HepG2 (cell line): ENCODE measurements around the gene NFATC3. TPM values are rescaled to one million over a fixed set of nuclear protein-coding genes. Genes with fewer than 3 reads are reported as not detected.

ENCODE experiments used
- GATAD1 ChIP-seq: IDR thresholded peaks from 2 replicates; pipeline ENCODE4 v1.6.1; 2016; ENCODE audit warnings: missing genetic modification reagents, missing compliant biosample characterization
- HOXA7 ChIP-seq: sonication (generic); formaldehyde crosslinking; IDR thresholded peaks from 2 replicates; pipeline ENCODE4 v1.8.1; 2022; ENCODE audit warnings: mild to moderate bottlenecking, missing genetic modification reagents, moderate library complexity
- JARID2 ChIP-seq: sonication (generic); formaldehyde crosslinking; IDR thresholded peaks from 2 replicates; pipeline ENCODE4 v1.8.1; 2023; ENCODE audit warnings: missing genetic modification reagents, inconsistent platforms; ENCODE audit not compliant: insufficient replicate concordance
- KAT7 ChIP-seq: IDR thresholded peaks from 2 replicates; pipeline ENCODE4 v1.6.1; 2018; ENCODE audit warnings: borderline replicate concordance, missing compliant biosample characterization
- MED1 ChIP-seq: sonication (generic); formaldehyde crosslinking; IDR thresholded peaks from 2 replicates; pipeline ENCODE4 v1.4.0; 2020; ENCODE audit warnings: missing genetic modification reagents
- NCOR1 ChIP-seq: fragments of 200-600 bp; sonication (generic); IDR thresholded peaks from 2 replicates; pipeline ENCODE4 v1.7.0; 2017; ENCODE audit warnings: antibody characterized with exemption, low read length, borderline replicate concordance
- NFYB ChIP-seq: sonication (generic); formaldehyde crosslinking; IDR thresholded peaks from 2 replicates; pipeline ENCODE4 v1.4.0; 2020; ENCODE audit warnings: missing genetic modification reagents
- NKX3-1 ChIP-seq: sonication (generic); formaldehyde crosslinking; IDR thresholded peaks from 2 replicates; pipeline ENCODE4 v1.5.0; 2020; ENCODE audit warnings: missing genetic modification reagents
- RXRB ChIP-seq: IDR thresholded peaks from 2 replicates; pipeline ENCODE4 v1.6.1; 2016; ENCODE audit warnings: borderline replicate concordance, missing genetic modification reagents, missing compliant biosample characterization
- STAG1 ChIP-seq: sonication (generic); formaldehyde crosslinking; IDR thresholded peaks from 2 replicates; pipeline ENCODE4 v1.4.0; 2020; ENCODE audit warnings: missing genetic modification reagents
- TCF7 ChIP-seq: sonication (generic); IDR thresholded peaks from 2 replicates; pipeline ENCODE4 v1.6.1; 2016; ENCODE audit warnings: antibody characterized with exemption, low read depth
- TRIM24 ChIP-seq: sonication (generic); formaldehyde crosslinking; IDR thresholded peaks from 2 replicates; pipeline ENCODE4 v1.8.0; 2022; ENCODE audit warnings: mild to moderate bottlenecking, missing genetic modification reagents
- ZNF230 ChIP-seq: sonication (generic); formaldehyde crosslinking; IDR thresholded peaks from 2 replicates; pipeline ENCODE4 v1.4.0; 2020; ENCODE audit warnings: mild to moderate bottlenecking, missing genetic modification reagents
- ZNF296 ChIP-seq: sonication (generic); formaldehyde crosslinking; conservative IDR thresholded peaks from 2 replicates; pipeline ENCODE4 v1.5.0; 2020; ENCODE audit warnings: mild to moderate bottlenecking, missing genetic modification reagents
- ZNF3 ChIP-seq: IDR thresholded peaks from 2 replicates; pipeline ENCODE4 v1.7.0; 2017; ENCODE audit warnings: inconsistent platforms
- ZNF30 ChIP-seq: sonication (generic); formaldehyde crosslinking; IDR thresholded peaks from 2 replicates; pipeline ENCODE4 v1.5.0; 2020; ENCODE audit warnings: mild to moderate bottlenecking, missing genetic modification reagents
- polyA plus RNA-seq, 8 experiments: library from polyadenylated mRNA; depleted of rRNA in 3 of 8; stranded (reverse) in 7 of 8; unstranded in 1 of 8; fragments of >200 nt; fragmentation: Illumina TruSeq in 4 of 8; extraction: Trizol in 4 of 8; gene quantifications; 2 replicates each; pipeline versions ENCODE4 v1.2.1 to v1.2.3, GENCODE V29; 2011 to 2016; ENCODE audit warnings: low read depth in 4 of 8, missing spikeins in 1 of 8, mixed read lengths in 1 of 8; ENCODE audit not compliant: insufficient read depth in 1 of 8
- total RNA-seq, 5 experiments: library from RNA; depleted of rRNA; stranded (reverse); fragments of >200 nt; fragmentation: Illumina TruSeq; extraction: Trizol; gene quantifications; 2 replicates each; pipeline ENCODE4 v1.2.3, GENCODE V29; 2016; ENCODE audit warnings: low read depth in 1 of 5
- TF ChIP-seq, protein P1 (sequence below): sonication (generic); formaldehyde crosslinking; IDR thresholded peaks from 2 replicates; pipeline ENCODE4 v1.4.0; 2020; ENCODE audit warnings: mild to moderate bottlenecking, missing genetic modification reagents
- TF ChIP-seq, protein P2 (sequence below): sonication (generic); formaldehyde crosslinking; conservative IDR thresholded peaks from 2 replicates; pipeline ENCODE4 v1.8.0; 2022; ENCODE audit warnings: low read depth, missing genetic modification reagents
- TF ChIP-seq, protein P3 (sequence below): IDR thresholded peaks from 2 replicates; pipeline ENCODE4 v1.6.1; 2018; ENCODE audit warnings: missing genetic modification reagents
- TF ChIP-seq, protein P4 (sequence below): sonication (generic); formaldehyde crosslinking; conservative IDR thresholded peaks from 2 replicates; pipeline ENCODE4 v1.4.0; 2020; ENCODE audit warnings: missing genetic modification reagents
- TF ChIP-seq, protein P5 (sequence below): sonication (generic); formaldehyde crosslinking; IDR thresholded peaks from 2 replicates; pipeline ENCODE4 v1.9.0; 2021; ENCODE audit warnings: missing genetic modification reagents, borderline replicate concordance

Gene NFATC3
- total and polyA plus RNA-seq, 2 of the 13 experiments (the other 11 are each of a cell fraction or from before 2014, with no cell fraction given): 52.6 to 62.7 TPM

DNA sequence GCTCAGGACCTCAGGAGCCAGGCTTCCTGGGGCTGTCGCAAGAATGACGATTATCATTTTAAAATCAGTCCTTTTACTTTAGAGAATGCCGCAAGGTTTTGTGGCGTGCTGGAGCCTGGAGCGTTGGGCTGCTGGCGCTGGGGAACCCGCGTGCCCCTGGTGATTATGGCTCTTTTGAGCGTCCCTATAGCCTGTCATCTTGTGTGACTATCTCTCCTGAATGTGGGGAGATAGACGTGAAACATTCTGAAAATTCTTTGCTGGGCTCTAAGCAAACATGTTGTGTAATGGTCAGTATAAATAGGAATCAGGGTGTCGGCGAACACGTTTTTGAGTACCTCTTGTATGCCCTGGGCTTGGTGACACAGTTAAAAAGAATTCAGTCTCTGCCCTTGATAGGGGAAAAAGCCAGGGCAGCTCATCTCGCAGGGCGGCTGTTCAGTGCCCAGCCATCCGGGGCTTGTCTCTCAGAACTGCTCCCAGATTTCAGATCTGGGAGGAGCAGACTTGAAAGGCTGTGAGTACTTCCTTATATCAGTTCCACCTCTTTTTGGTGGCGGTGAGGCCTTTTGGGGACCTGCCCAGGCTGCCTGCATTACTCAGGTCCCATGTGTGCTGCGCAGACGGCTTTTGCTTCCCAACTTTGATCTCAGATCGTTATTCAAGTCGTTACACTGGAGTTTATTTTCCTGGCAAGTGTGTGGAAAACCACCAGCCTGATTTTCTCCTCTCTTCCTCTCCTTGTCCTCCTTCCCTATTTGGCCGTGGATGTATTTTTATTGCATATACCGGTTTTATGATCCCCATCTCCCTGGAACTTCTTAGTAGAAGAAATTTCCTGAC, 180.1 kb downstream of the NFATC3 start (continued):
- TF ChIP-seq NFYB (CRISPR knock-in tag): peak; percentile 13; the same call in 1 of the 2 replicates
- peak; percentile 81 for TF ChIP-seq GATAD1 (CRISPR knock-in tag)
- no peak for TF ChIP-seq ZNF3 (CRISPR knock-in tag)
- no peak for TF ChIP-seq ZNF30 (CRISPR knock-in tag)
- no peak for TF ChIP-seq JARID2
- TF ChIP-seq NKX3-1 (CRISPR knock-in tag): peak; percentile 44
- peak; percentile 12; the same call in 1 of the 2 replicates for TF ChIP-seq ZNF230 (CRISPR knock-in tag)
- TF ChIP-seq RXRB (CRISPR knock-in tag): peak; percentile 95
- TF ChIP-seq TCF7: peak; percentile 74
- TF ChIP-seq, protein P1, sequence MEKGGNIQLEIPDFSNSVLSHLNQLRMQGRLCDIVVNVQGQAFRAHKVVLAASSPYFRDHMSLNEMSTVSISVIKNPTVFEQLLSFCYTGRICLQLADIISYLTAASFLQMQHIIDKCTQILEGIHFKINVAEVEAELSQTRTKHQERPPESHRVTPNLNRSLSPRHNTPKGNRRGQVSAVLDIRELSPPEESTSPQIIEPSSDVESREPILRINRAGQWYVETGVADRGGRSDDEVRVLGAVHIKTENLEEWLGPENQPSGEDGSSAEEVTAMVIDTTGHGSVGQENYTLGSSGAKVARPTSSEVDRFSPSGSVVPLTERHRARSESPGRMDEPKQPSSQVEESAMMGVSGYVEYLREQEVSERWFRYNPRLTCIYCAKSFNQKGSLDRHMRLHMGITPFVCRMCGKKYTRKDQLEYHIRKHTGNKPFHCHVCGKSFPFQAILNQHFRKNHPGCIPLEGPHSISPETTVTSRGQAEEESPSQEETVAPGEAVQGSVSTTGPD (CRISPR knock-in tag): peak; percentile 68; the same call in 1 of the 2 replicates
- TF ChIP-seq, protein P2, sequence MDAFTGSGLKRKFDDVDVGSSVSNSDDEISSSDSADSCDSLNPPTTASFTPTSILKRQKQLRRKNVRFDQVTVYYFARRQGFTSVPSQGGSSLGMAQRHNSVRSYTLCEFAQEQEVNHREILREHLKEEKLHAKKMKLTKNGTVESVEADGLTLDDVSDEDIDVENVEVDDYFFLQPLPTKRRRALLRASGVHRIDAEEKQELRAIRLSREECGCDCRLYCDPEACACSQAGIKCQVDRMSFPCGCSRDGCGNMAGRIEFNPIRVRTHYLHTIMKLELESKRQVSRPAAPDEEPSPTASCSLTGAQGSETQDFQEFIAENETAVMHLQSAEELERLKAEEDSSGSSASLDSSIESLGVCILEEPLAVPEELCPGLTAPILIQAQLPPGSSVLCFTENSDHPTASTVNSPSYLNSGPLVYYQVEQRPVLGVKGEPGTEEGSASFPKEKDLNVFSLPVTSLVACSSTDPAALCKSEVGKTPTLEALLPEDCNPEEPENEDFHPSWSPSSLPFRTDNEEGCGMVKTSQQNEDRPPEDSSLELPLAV (CRISPR knock-in tag): no peak
- peak; percentile 56; the same call in 1 of the 2 replicates for TF ChIP-seq KAT7 (CRISPR knock-in tag)
- no peak for TF ChIP-seq TRIM24 (CRISPR knock-in tag)
- no peak for TF ChIP-seq ZNF296 (CRISPR knock-in tag)
- no peak; the same call in 1 of the 2 replicates for TF ChIP-seq STAG1 (CRISPR knock-in tag)
- no peak for TF ChIP-seq HOXA7 (CRISPR knock-in tag)
- peak; percentile 96 for TF ChIP-seq MED1 (CRISPR knock-in tag)
- TF ChIP-seq, protein P3, sequence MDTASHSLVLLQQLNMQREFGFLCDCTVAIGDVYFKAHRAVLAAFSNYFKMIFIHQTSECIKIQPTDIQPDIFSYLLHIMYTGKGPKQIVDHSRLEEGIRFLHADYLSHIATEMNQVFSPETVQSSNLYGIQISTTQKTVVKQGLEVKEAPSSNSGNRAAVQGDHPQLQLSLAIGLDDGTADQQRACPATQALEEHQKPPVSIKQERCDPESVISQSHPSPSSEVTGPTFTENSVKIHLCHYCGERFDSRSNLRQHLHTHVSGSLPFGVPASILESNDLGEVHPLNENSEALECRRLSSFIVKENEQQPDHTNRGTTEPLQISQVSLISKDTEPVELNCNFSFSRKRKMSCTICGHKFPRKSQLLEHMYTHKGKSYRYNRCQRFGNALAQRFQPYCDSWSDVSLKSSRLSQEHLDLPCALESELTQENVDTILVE (CRISPR knock-in tag): peak; percentile 89; the same call in 1 of the 2 replicates
- TF ChIP-seq NCOR1: peak; percentile 38; the same call in 1 of the 2 replicates
- TF ChIP-seq, protein P4, sequence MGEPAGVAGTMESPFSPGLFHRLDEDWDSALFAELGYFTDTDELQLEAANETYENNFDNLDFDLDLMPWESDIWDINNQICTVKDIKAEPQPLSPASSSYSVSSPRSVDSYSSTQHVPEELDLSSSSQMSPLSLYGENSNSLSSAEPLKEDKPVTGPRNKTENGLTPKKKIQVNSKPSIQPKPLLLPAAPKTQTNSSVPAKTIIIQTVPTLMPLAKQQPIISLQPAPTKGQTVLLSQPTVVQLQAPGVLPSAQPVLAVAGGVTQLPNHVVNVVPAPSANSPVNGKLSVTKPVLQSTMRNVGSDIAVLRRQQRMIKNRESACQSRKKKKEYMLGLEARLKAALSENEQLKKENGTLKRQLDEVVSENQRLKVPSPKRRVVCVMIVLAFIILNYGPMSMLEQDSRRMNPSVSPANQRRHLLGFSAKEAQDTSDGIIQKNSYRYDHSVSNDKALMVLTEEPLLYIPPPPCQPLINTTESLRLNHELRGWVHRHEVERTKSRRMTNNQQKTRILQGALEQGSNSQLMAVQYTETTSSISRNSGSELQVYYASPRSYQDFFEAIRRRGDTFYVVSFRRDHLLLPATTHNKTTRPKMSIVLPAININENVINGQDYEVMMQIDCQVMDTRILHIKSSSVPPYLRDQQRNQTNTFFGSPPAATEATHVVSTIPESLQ: no peak; the same call in 1 of the 2 replicates
- TF ChIP-seq, protein P5, sequence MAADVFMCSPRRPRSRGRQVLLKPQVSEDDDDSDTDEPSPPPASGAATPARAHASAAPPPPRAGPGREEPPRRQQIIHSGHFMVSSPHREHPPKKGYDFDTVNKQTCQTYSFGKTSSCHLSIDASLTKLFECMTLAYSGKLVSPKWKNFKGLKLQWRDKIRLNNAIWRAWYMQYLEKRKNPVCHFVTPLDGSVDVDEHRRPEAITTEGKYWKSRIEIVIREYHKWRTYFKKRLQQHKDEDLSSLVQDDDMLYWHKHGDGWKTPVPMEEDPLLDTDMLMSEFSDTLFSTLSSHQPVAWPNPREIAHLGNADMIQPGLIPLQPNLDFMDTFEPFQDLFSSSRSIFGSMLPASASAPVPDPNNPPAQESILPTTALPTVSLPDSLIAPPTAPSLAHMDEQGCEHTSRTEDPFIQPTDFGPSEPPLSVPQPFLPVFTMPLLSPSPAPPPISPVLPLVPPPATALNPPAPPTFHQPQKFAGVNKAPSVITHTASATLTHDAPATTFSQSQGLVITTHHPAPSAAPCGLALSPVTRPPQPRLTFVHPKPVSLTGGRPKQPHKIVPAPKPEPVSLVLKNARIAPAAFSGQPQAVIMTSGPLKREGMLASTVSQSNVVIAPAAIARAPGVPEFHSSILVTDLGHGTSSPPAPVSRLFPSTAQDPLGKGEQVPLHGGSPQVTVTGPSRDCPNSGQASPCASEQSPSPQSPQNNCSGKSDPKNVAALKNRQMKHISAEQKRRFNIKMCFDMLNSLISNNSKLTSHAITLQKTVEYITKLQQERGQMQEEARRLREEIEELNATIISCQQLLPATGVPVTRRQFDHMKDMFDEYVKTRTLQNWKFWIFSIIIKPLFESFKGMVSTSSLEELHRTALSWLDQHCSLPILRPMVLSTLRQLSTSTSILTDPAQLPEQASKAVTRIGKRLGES (CRISPR knock-in tag): no peak
